CD1c-positive myeloid dendritic cell (primary cell): Measurements from ENCODE around the gene CYP2C18.
"Not testable (repeated sequence)": the region's sequence is repeated elsewhere in the genome, so short reads cannot be mapped to it uniquely, and the experiment has no call there.

ENCODE experiments used
- DNase-seq: peaks from one replicate; pipeline ENCODE4 v3.0.0-alpha.2; 2016; ENCODE audit errors: extremely low spot score

Gene CYP2C18

DNA sequence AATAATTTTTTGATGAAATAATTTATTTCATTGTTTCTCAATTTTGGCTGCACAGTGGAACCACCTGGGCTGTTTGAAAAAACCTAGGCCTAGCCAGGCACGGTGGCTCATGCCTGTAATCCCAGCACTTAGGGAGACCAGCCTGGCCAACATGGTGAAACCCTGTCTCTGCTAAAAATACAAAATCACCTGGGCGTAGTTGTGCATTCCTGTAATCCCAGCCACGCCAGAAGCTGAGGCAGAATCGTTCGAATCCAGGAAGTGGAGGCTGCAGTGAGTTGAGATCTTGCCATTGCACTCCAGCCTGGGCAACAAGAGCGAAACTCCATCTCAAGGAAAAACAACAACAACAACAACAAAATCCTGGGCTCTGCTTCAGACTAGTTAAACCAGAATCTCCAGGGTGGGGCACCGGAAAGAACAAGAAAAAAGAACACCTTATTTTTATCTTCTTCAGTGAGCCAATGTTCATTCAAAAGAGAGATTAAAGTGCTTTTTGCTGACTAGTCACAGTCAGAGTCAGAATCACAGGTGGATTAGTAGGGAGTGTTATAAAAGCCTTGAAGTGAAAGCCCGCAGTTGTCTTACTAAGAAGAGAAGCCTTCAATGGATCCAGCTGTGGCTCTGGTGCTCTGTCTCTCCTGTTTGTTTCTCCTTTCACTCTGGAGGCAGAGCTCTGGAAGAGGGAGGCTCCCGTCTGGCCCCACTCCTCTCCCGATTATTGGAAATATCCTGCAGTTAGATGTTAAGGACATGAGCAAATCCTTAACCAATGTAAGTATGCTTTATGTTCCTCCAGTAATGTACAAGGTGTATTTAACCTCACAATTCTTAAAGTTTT lies at the start of gene CYP2C18:
CYP2C18 (plus strand) TSS at position 516 of the 841 bp plus-strand sequence; CDS start at position 607, 91 bp downstream.
- no peak for DNase-seq

- not testable (repeated sequence) for DNase-seq
These were observed 45.4 kb upstream of the CYP2C18 start for GRCh38 chr10:94638097-94638496.

DNA sequence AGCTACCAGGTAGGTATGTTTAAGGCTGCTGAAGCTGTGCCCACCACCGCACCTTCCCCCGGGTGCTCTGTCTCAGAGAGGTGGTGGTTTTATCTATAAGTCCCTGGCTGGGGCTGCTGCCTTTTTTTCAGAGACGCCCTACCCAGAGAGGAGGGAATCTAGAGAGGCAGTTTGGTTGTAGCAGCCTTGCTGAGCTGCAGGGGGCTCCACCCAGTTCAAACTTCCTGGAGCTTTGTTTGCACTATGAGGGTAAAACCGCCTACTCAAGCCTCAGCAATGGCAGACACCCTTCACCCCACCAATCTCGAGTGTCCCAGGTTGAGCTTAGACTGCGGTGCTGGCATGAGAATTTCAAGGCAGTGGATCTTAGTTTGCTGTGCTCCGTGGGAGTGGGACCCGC lies 43.6 kb upstream of the CYP2C18 start:
- no peak for DNase-seq

DNA sequence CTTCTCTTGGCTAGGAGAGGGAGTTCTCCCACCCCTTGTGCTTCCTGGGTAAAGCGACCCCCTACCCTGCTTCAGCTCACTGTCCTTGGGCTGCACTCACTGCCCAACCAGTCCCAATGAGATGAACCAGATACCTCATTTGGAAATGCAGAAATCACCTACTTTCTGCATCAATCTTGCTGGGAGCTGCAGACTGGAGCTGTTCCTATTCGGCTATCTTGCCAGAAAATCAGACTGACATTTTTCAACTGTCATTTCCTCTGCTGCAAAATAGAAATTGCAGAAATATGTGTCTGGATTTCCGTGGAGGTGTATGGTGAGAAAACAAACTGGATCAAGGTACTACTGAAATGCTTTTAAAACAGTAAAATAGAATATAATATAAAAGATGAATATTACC lies 43.0 kb upstream of the CYP2C18 start:
- no peak for DNase-seq

DNA sequence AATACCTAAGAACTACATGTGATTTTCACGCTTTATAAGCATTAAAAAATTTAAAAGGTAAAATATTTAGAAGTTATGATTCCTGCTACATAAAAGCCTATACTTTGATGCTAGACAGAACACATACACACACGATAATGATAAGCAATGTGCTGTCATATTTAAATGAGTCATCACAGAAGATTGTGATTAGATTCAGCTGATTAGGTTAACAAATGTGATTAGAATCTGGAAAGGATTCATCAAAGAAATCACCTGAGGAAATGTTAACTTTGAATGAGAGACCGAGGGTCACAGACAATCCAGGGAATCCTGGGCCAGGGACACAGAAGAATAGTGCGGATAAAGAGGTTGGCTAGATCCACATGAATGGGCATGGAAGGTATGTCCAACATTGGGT lies 42.0 kb upstream of the CYP2C18 start:
- no peak for DNase-seq

- no peak for DNase-seq
These were observed 39.2 kb upstream of the CYP2C18 start for GRCh38 chr10:94644352-94644751.

DNA sequence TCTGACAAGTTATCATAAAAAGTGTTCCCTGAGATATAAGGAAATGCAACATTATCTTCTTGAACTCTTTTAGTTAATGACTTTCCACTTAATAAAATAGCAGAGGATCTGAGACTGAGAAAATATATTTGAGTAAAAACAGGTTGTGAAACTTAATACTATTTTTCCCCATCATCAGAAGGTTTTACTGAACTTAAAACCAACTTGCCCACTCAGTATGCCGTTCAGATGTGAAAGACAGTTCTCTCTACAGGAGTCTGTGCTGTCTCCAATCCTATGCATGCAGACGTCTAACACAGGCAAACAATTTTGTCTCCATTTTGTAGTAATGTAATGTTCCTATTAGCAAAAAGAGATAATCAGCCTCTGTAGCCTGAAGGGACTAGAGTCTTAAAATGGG lies 38.2 kb upstream of the CYP2C18 start:
- no peak for DNase-seq

GRCh38 chr10:94655201-94655600 lies 28.3 kb upstream of the CYP2C18 start:
- not testable (repeated sequence) for DNase-seq

GRCh38 chr10:94663061-94663460 lies 20.5 kb upstream of the CYP2C18 start:
- DNase-seq: not testable (repeated sequence)

DNA sequence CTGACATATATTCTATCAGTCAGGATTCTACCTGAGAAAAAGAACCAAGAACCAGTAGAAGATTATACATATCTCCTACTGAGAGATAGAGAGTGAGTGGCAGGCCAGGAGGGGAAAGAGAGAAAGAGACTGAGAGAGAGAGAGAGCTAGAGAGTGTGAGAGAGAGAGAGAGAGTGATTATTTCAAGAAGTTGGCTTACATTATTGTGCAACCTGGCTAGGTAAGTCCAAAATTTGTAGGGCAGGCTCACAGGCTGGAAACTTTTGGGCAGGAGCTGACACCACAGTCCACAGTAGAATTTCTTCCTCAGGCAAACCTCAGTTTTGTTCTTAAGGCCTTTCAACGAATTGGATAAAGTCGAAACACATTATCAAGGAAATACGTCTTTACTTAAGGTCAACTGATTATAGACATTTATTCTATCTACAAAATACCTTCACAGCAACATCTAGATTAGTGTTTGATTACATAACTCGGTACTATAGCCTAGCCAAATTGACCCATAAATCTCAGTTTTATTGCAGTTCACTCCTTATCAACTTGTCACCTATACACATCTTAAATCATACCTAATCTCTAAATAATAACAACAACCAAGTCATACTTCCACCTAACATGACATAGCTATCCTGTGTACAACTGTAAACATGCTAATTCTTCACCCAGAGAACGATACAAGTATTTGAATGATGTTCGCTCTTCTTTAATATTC lies 17.0 kb upstream of the CYP2C18 start:
- no peak for DNase-seq

DNA sequence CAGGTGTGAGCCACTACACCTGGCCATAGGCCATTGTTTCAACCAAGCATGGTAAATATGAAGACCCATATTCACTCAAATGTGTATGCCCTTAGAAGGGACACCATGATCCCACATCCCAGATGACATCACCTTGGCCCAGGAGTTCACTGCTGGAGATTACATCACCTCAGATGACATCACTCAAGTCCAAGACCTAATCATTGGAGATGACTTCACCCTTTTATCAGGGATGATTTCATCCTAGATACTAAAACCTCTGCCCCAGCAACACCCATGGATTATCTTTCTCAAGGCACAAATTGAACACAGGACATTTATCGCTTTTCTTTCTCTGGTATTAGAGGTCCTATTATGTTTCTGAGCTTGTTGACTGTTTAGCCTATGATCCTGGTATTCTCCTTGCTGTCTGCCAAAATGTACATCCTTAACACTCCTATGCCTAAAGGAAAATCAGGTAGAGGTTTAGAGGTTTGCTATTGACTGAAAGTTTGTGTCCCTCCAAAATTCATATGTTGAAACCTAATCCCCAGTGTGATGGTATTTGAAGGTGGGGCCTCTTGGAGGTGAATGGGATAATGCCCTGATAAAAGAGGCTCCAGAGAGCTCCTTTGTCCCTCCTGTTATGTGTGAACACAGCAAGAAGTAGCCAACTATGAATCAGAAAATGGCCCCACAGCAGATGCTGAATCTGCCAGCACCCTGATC lies 9.8 kb upstream of the CYP2C18 start:
- DNase-seq: no peak

DNA sequence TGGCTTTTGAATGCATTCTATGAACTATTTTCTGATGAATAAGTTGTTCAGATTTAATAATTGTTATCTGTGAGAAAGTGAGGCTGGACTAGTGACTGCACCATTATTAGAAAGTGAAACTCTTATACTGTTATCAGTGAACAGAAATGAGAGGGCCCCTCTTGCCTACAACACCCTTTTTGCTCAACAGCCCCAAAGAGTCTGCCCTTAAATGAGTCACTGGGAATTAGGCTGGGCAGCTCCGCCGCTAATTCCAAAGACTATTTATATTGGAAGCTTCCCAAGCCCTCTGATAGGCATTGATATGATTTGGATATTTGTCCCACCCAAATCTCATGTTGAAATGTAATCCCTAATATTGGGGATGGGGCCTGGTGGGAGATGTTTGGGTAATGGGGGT lies 7.0 kb upstream of the CYP2C18 start:
- DNase-seq: no peak

- no peak for DNase-seq
These were observed 5.8 kb upstream of the CYP2C18 start for GRCh38 chr10:94677691-94678090.

DNA sequence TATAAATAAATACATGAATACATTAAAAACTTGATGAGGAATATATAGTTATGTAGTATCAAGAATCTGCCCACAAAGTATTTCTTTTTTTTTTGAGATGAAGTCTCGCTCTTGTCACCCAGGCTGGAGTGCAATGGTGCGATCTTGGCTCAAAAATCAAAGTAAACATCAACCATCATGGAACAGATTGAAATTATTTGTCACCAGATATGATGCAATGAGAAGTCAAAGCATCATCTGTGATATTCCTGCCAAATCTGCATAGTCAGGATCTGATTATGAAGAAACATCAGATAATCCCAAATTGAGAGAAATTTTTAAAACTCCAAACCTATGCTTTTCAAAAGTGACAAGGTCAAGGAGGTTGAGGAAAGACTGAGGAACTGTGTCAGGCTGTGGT lies 5.1 kb upstream of the CYP2C18 start:
- no peak for DNase-seq

DNA sequence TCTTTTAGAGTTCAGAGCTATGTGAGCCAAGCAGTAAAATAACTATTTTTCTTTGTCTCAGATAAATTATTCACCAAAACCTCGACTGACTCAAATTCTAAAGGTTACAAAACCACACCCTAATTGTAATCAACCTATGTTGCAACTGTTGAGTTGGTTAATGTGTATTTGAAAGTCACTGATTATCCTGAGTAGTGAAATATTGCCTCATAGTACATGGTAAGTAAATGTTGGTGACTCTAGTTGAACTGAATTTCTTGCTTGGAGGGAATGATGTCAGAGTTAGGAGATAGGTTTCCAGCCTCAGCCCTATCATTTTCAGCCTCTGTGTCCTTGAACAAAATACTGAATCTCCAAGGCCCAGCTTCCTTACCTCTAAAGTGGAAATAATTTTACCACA lies 3.0 kb upstream of the CYP2C18 start:
- DNase-seq: no peak

GRCh38 chr10:94682636-94683035 lies 893 bp upstream of the CYP2C18 start:
- not testable (repeated sequence) for DNase-seq

- no peak for DNase-seq
These were observed 4.2 kb downstream of the CYP2C18 start for GRCh38 chr10:94687625-94688248.

GRCh38 chr10:94706089-94706488 lies 22.6 kb downstream of the CYP2C18 start:
- DNase-seq: no peak

DNA sequence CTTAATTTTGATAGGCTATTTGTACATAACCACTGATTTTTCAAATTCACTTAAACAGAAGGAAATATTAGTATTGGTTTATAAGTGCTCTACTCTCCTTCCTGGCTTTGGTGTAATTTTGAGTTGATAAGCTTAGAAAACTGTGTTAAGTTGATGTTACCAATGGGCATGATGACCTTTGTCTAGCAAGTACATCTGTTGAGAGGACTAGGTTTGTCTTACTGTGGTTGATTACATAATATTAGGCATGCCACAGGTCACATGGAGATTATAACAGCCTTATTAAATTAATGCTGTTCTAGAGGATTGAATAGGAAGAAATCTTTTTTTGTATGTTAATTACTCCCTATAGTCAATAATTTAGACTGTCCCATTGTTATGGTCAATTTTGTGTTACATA lies 27.0 kb downstream of the CYP2C18 start:
- DNase-seq: no peak

- no peak for DNase-seq
These were observed 42.3 kb downstream of the CYP2C18 start for GRCh38 chr10:94725871-94726270.

- no peak for DNase-seq
These were observed 51.7 kb downstream of the CYP2C18 start for GRCh38 chr10:94735197-94735596.

- DNase-seq: no peak
These were observed 55.1 kb downstream of the CYP2C18 start for GRCh38 chr10:94738588-94738987.
